ENCODE results near the gene B3GAT3. TPM values are rescaled to one million over a fixed set of nuclear protein-coding genes. Genes with fewer than 3 reads are reported as not detected.
A peak's percentile ranks its signal among the peaks of the same experiment; 100 is the strongest.

Gene B3GAT3
- total RNA-seq, 1 donor from 2014 or later, result 32.8 TPM

DNA sequence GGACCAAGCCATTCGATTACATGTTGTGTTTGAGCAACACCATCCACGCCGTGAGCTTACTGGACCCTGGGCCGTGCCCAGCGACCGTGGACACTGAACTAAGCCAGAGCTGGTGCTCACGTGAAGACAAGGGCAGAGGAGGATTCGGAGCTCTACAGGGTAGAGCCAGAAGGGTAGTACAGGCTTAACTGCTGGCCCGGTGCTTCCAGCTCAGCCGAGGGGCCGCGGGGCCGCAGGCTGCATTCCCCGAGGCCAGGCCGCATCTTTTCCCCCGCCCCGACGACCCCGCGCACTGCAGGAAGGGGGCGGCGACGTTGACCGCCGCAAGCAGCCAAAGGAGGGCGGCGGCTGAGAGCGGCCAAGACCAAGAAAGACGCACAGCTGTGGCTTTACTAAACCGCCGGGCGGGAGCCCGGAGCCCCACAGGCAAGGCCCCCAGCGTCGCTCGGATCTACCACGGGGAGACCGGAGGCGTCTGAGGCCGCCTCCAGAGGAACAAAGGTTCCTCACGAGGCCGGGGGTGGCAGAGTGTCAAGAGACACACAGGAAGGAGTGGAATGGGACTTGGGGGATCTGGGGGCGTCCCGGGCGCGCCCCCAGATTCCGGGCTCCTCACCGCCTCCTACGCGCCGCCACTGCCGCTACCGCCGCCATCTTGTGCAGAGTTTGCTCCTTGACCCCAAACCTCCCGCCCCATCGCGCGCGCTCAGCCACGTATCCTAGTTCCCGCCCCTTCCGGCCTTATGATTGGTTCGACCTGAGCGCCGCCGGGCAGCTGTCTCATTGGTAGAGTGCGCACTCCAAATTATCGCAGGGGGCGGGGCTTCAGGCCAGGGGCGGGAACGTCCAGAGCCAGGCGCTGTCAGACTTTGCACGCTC is 24.4 kb upstream of the B3GAT3 start, which contains the start of gene GANAB:
TSS of gene GANAB (minus strand) at position 668 of the 879 bp plus-strand sequence. CDS start at position 654, 14 bp downstream.
- Mint-ChIP-seq H3K4me3 (ENCODE audit: unreplicated experiment) (peak within 1 kb of the TSS; percentile 99), H3K27me3 (ENCODE audit: unreplicated experiment) (peaks cover 14% of the 10 kb centered on the region), H3K36me3 (ENCODE audit: low read depth, unreplicated experiment) (peaks cover 34% of the 10 kb centered on the region), H3K4me1 (ENCODE audit: unreplicated experiment) (peaks cover 18% of the 10 kb centered on the region), H3K27ac (ENCODE audit: unreplicated experiment) (peak within 1 kb of the TSS; percentile 97), H3K9me3 (ENCODE audit: unreplicated experiment) (no peaks in the 10 kb centered on the region)
- no peak for TF ChIP-seq CTCF (IDR thresholded peaks at IDR 0.05; ENCODE audit: unreplicated experiment)
- peak; percentile 98 for DNase-seq (ENCODE audit: low spot score)

GRCh38 chr11:62645671-62645945 is 23.8 kb upstream of the B3GAT3 start:
- H3K27ac Mint-ChIP-seq (ENCODE audit: unreplicated experiment), result peak overlapping the region; percentile 97
- peaks cover 18% of the 10 kb centered on the region for H3K4me1 Mint-ChIP-seq (ENCODE audit: unreplicated experiment)
- H3K27me3 Mint-ChIP-seq (ENCODE audit: unreplicated experiment), result peaks cover 15% of the 10 kb centered on the region
- H3K36me3 Mint-ChIP-seq (ENCODE audit: low read depth, unreplicated experiment), result peaks cover 34% of the 10 kb centered on the region
- DNase-seq (ENCODE audit: low spot score), result no peak
- no peak for TF ChIP-seq CTCF (IDR thresholded peaks at IDR 0.05; ENCODE audit: unreplicated experiment)
- peak overlapping the region; percentile 99 for H3K4me3 Mint-ChIP-seq (ENCODE audit: unreplicated experiment)
- no peaks in the 10 kb centered on the region for H3K9me3 Mint-ChIP-seq (ENCODE audit: unreplicated experiment)

DNA sequence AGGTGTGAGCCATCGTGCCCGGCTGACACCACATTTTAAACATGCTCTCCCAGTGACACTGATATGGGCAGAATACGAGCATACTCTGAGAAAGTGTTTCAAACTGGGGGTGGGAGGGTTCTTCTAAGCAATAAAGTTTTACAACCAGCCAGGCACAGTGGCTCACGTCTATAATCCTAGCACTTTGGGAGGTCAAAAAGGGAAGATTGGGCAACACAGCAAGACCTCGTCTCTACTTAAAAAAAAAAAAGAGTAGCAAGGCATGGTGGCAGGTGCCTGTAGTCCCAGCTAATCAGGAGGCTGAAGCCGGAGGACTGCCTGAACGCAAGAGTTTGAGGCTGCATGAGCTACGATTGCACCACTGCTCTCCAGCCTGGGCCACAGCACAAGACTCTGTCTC is 22.4 kb upstream of the B3GAT3 start:
- Mint-ChIP-seq H3K9me3 (ENCODE audit: unreplicated experiment) (no peaks in the 10 kb centered on the region), H3K27ac (ENCODE audit: unreplicated experiment) (peak overlapping the region; percentile 57), H3K4me1 (ENCODE audit: unreplicated experiment) (peaks cover 24% of the 10 kb centered on the region), H3K36me3 (ENCODE audit: low read depth, unreplicated experiment) (peaks cover 35% of the 10 kb centered on the region), H3K27me3 (ENCODE audit: unreplicated experiment) (peaks cover 17% of the 10 kb centered on the region), H3K4me3 (ENCODE audit: unreplicated experiment) (peak overlapping the region; percentile 47)
- no peak for DNase-seq (ENCODE audit: low spot score)
- TF ChIP-seq CTCF (IDR thresholded peaks at IDR 0.05; ENCODE audit: unreplicated experiment), result no peak

DNA sequence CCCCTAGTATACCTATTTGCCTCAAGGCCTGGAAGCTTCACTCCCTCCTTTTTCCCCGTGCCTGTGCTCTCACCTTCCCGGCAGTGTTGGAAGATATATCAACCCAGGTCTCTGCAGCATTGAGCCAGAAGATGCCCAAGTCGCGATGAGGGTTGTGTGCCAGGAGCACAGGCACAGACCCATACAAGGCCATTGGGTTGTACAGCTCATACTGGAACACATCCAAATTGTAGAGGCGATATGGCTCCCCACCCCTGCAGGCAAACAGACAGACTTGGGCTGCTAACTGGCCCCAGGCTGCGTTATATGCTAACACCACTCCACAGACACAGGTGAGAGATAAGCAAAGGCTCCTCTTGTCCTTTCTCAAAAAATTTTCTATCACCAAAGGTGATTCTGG is 10.7 kb upstream of the B3GAT3 start:
- peaks cover 69% of the 10 kb centered on the region for H3K36me3 Mint-ChIP-seq (ENCODE audit: low read depth, unreplicated experiment)
- no peak for TF ChIP-seq CTCF (IDR thresholded peaks at IDR 0.05; ENCODE audit: unreplicated experiment)

DNA sequence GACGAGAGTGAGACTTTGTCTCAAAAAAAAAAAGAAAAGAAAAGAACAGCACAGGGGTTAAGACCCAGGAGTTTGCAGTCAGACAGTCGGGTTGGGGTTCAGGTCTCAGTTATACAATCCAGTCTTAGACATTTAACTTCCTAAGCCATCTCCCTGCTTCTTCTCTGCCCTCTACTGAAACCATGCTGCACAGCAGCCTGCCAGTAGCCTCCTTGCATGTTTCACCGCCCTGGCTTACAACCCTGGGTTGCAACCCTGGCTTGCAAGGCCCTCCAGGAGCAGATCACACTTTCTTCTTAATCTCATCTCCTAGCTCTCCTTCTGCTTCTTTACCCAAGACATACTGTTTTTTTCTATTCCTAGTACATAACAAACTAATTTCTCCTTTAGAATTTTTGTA is 5.9 kb upstream of the B3GAT3 start:
- no peak for TF ChIP-seq CTCF (IDR thresholded peaks at IDR 0.05; ENCODE audit: unreplicated experiment)
- Mint-ChIP-seq H3K4me1 (ENCODE audit: unreplicated experiment) (peaks cover 32% of the 10 kb centered on the region), H3K4me3 (ENCODE audit: unreplicated experiment) (peak overlapping the region; percentile 47), H3K9me3 (ENCODE audit: unreplicated experiment) (no peaks in the 10 kb centered on the region), H3K27me3 (ENCODE audit: unreplicated experiment) (peaks cover 16% of the 10 kb centered on the region), H3K36me3 (ENCODE audit: low read depth, unreplicated experiment) (peaks cover 66% of the 10 kb centered on the region), H3K27ac (ENCODE audit: unreplicated experiment) (no peak overlapping the region)
- no peak for DNase-seq (ENCODE audit: low spot score)

More for the DNA sequence above, 10.7 kb upstream of the B3GAT3 start:
- H3K4me3 Mint-ChIP-seq (ENCODE audit: unreplicated experiment), result peak overlapping the region; percentile 73
- no peak for DNase-seq (ENCODE audit: low spot score)
- H3K4me1 Mint-ChIP-seq (ENCODE audit: unreplicated experiment), result no peaks in the 10 kb centered on the region
- no peaks in the 10 kb centered on the region for H3K9me3 Mint-ChIP-seq (ENCODE audit: unreplicated experiment)
- H3K27me3 Mint-ChIP-seq (ENCODE audit: unreplicated experiment), result peaks cover 10% of the 10 kb centered on the region
- peak overlapping the region; percentile 78 for H3K27ac Mint-ChIP-seq (ENCODE audit: unreplicated experiment)
